ENCODE measurements around the gene RNF157.

GRCh38 chr17:76253841-76254240 is 13.5 kb upstream of the RNF157 start:
- no peak for TF ChIP-seq POLR2AphosphoS5 (IDR thresholded peaks at IDR 0.05; ENCODE audit: borderline replicate concordance, low read depth, low read length)
- TF ChIP-seq EZH2 (IDR thresholded peaks at IDR 0.05) = no peak
- TF ChIP-seq FOXP2 (optimal IDR thresholded peaks at IDR 0.05; ENCODE audit: control extremely low read depth, extremely low read length, insufficient read depth) = no peak
